WTC11 (cell line): ENCODE data around the gene GARS1. TPM values are rescaled to one million over a fixed set of nuclear protein-coding genes. Genes with fewer than 3 reads are reported as not detected.

Source experiments
- ATAC-seq: fragments of 200-7000 bp; cut with Tn5 transposase; 2 replicates; pipeline ENCODE4 v1.10.0; 2021; ENCODE audit warnings: mild to moderate bottlenecking, moderate library complexity
- CTCF ChIA-PET: fragments of 300-600 bp; sonication (Branson Sonifier 250); formaldehyde crosslinking; loops from one replicate; lab custom pipeline; 2021; ENCODE audit warnings: antibody characterized with exemption; lab: Charles Lee
- POLR2A ChIA-PET: fragments of 350-600 bp; sonication (Branson Sonifier 250); formaldehyde crosslinking; loops from one replicate; lab custom pipeline; 2021; ENCODE audit warnings: antibody characterized with exemption; lab: Charles Lee
- DNase-seq: peaks from one replicate; pipeline ENCODE4 v3.0.0; 2021; ENCODE audit warnings: low spot score
- H3K27ac Mint-ChIP-seq: 2 replicates; pipeline ENCODE4 v1.8.0; 2021; ENCODE audit warnings: mixed read lengths
- H3K27me3 Mint-ChIP-seq: 2 replicates; pipeline ENCODE4 v1.8.0; 2021; ENCODE audit warnings: low read depth, mild to moderate bottlenecking, moderate library complexity, mixed read lengths
- H3K36me3 Mint-ChIP-seq: 2 replicates; pipeline ENCODE4 v1.8.0; 2021; ENCODE audit warnings: mixed read lengths
- H3K4me1 Mint-ChIP-seq: 2 replicates; pipeline ENCODE4 v1.8.0; 2022; ENCODE audit warnings: mixed read lengths
- H3K4me3 Mint-ChIP-seq: 2 replicates; pipeline ENCODE4 v1.8.0; 2021; ENCODE audit warnings: mild to moderate bottlenecking, moderate library complexity, mixed read lengths
- H3K9me3 Mint-ChIP-seq: 2 replicates; pipeline ENCODE4 v1.8.0; 2021; ENCODE audit warnings: mixed read lengths
- CREB1 ChIP-seq: sonication (generic); formaldehyde crosslinking; IDR thresholded peaks from 2 replicates; pipeline ENCODE4 v1.8.0; 2023; ENCODE audit warnings: mild to moderate bottlenecking, missing genetic modification reagents
- ESRRA ChIP-seq: sonication (generic); formaldehyde crosslinking; IDR thresholded peaks from 2 replicates; pipeline ENCODE4 v1.8.1; 2022; ENCODE audit warnings: mild to moderate bottlenecking, missing genetic modification reagents, borderline replicate concordance
- FOXJ3 ChIP-seq: sonication (generic); formaldehyde crosslinking; IDR thresholded peaks from 2 replicates; pipeline ENCODE4 v1.9.0; 2021; ENCODE audit warnings: missing genetic modification reagents, mild to moderate bottlenecking, borderline replicate concordance
- FOXP1 ChIP-seq: sonication (generic); formaldehyde crosslinking; IDR thresholded peaks from 2 replicates; pipeline ENCODE4 v1.8.0; 2022; ENCODE audit warnings: missing genetic modification reagents, mild to moderate bottlenecking, moderate library complexity, borderline replicate concordance
- RELA ChIP-seq: sonication (generic); formaldehyde crosslinking; IDR thresholded peaks from 2 replicates; pipeline ENCODE4 v1.8.1; 2022; ENCODE audit warnings: missing genetic modification reagents, mild to moderate bottlenecking, borderline replicate concordance
- SOX15 ChIP-seq: fragments of 250-450 bp; sonication (Bioruptor Pico); IDR thresholded peaks from 2 replicates; pipeline ENCODE4 v1.9.0; 2021; ENCODE audit warnings: mild to moderate bottlenecking
- SP1 ChIP-seq: sonication (generic); formaldehyde crosslinking; conservative IDR thresholded peaks from 2 replicates; pipeline ENCODE4 v1.8.1; 2022; ENCODE audit warnings: missing genetic modification reagents
- TEAD1 ChIP-seq: sonication (generic); formaldehyde crosslinking; IDR thresholded peaks from 2 replicates; pipeline ENCODE4 v1.8.0; 2022; ENCODE audit warnings: mild to moderate bottlenecking, missing genetic modification reagents
- ZNF121 ChIP-seq: sonication (generic); formaldehyde crosslinking; IDR thresholded peaks from 2 replicates; pipeline ENCODE4 v1.8.0; 2023; ENCODE audit warnings: missing genetic modification reagents
- ZNF317 ChIP-seq: sonication (generic); formaldehyde crosslinking; IDR thresholded peaks from 2 replicates; pipeline ENCODE4 v1.8.1; 2023; ENCODE audit warnings: low read depth, mild to moderate bottlenecking, moderate library complexity, missing genetic modification reagents, borderline replicate concordance
- ZNF416 ChIP-seq: fragments of 250-450 bp; sonication (Bioruptor Pico); IDR thresholded peaks from 2 replicates; pipeline ENCODE4 v1.9.0; 2021; ENCODE audit warnings: mild to moderate bottlenecking, inconsistent platforms
- ZNF423 ChIP-seq: fragments of 250-450 bp; sonication (Bioruptor Pico); IDR thresholded peaks from 2 replicates; pipeline ENCODE4 v2.1.2; 2022; ENCODE audit warnings: mild to moderate bottlenecking, moderate library complexity
- ZNF671 ChIP-seq: fragments of 250-450 bp; sonication (Bioruptor Pico); IDR thresholded peaks from 2 replicates; pipeline ENCODE4 v1.8.0; 2021; ENCODE audit warnings: mild to moderate bottlenecking
- total RNA-seq: library from RNA; stranded (reverse); gene quantifications from 3 replicates; pipeline ENCODE4 v1.2.3, GENCODE V29; 2021
- TF ChIP-seq, protein P1 (sequence below): sonication (generic); formaldehyde crosslinking; IDR thresholded peaks from 2 replicates; pipeline ENCODE4 v1.8.1; 2022; ENCODE audit warnings: low read depth, missing genetic modification reagents, borderline replicate concordance
- TF ChIP-seq, protein P2 (sequence below): sonication (generic); formaldehyde crosslinking; IDR thresholded peaks from 2 replicates; pipeline ENCODE4 v1.8.1; 2022; ENCODE audit warnings: mild to moderate bottlenecking, moderate library complexity, missing genetic modification reagents
- TF ChIP-seq, protein P3 (sequence below): sonication (generic); formaldehyde crosslinking; IDR thresholded peaks from 2 replicates; pipeline ENCODE4 v1.8.0; 2022; ENCODE audit warnings: mild to moderate bottlenecking, missing genetic modification reagents
- TF ChIP-seq, protein P4 (sequence below): sonication (generic); formaldehyde crosslinking; IDR thresholded peaks from 2 replicates; pipeline ENCODE4 v1.8.0; 2023; ENCODE audit warnings: missing genetic modification reagents, mild to moderate bottlenecking, borderline replicate concordance
- TF ChIP-seq, protein P5 (sequence below): sonication (generic); formaldehyde crosslinking; IDR thresholded peaks from 2 replicates; pipeline ENCODE4 v1.8.0; 2022; ENCODE audit warnings: mild to moderate bottlenecking, missing genetic modification reagents
- TF ChIP-seq, protein P6 (sequence below): fragments of 200-600 bp; IDR thresholded peaks from 2 replicates; pipeline ENCODE4 v1.8.0; 2022; ENCODE audit warnings: antibody characterized with exemption

Gene GARS1
- total RNA-seq, 1 experiment from 2014 or later: 236 TPM

DNA sequence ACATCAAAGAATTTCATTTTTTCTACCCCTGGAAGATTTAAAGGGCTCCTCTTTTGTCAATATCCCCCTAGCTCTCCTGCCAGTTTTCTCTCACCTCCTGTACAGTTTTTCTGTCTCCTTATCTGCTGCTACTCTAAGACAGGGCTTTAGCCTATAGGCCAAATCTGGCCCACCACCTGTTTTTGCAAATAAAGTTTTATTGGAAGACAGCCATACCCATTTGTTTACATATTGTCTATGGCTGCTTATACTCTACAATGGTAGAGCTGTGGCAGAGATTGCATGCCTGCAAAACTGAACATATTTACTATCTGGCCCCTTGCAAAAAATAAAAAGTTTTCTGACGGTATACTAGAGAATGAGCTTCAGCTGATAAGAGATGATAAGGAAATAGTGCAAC, 37.4 kb upstream of the GARS1 start:
- ATAC-seq (no peak), DNase-seq (no peak)
- POLR2A ChIA-PET: interaction anchor here (1.0 kb wide), 1 partner anchor 10 kb away, joined by 3 read pairs; no protein-coding TSS in a partner anchor
- Mint-ChIP-seq H3K27ac (no peak overlapping the region), H3K36me3 (no peaks in the 10 kb centered on the region), H3K9me3 (peaks cover 3% of the 10 kb centered on the region; the same call in 1 of the 2 replicates), H3K4me1 (no peaks in the 10 kb centered on the region), H3K27me3 (no peaks in the 10 kb centered on the region), H3K4me3 (no peak overlapping the region)
- CTCF ChIA-PET: interaction anchor here (0.8 to 1.2 kb wide), 3 partner anchors 8 to 281 kb away, joined by 3 to 4 read pairs (median 3); no protein-coding TSS in a partner anchor
- TF ChIP-seq ZNF671 (CRISPR knock-in tag) (no peak), SP1 (no peak)

DNA sequence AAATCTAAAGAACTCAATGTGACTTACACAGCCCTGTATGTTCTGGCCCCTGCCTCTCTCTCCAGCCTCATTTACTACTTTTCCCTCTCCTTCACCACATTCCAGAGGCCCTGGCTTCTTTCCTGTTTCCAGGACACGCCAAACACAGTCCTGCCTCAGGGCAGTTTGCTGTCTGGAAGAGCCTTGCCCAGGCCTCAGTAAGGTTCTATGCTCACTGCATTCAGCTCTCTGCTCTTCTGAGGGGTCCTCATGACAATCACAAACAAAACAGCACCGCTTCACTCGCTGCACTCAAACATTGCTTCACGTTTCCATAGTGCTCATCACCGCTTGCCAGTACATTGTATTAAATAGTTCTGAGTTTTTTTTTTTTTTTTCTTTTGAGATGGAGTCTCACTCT, 35.1 kb upstream of the GARS1 start:
- CTCF ChIA-PET: no interaction called here
- Mint-ChIP-seq H3K27ac (no peak overlapping the region), H3K27me3 (no peaks in the 10 kb centered on the region), H3K4me3 (no peak overlapping the region), H3K4me1 (peaks cover 5% of the 10 kb centered on the region), H3K36me3 (no peaks in the 10 kb centered on the region), H3K9me3 (no peaks in the 10 kb centered on the region)
- ATAC-seq (no peak), DNase-seq (no peak)
- no peak for TF ChIP-seq CREB1
- TF ChIP-seq FOXJ3 (CRISPR knock-in tag): no peak
- TF ChIP-seq TEAD1 (CRISPR knock-in tag): no peak
- TF ChIP-seq, protein P1, sequence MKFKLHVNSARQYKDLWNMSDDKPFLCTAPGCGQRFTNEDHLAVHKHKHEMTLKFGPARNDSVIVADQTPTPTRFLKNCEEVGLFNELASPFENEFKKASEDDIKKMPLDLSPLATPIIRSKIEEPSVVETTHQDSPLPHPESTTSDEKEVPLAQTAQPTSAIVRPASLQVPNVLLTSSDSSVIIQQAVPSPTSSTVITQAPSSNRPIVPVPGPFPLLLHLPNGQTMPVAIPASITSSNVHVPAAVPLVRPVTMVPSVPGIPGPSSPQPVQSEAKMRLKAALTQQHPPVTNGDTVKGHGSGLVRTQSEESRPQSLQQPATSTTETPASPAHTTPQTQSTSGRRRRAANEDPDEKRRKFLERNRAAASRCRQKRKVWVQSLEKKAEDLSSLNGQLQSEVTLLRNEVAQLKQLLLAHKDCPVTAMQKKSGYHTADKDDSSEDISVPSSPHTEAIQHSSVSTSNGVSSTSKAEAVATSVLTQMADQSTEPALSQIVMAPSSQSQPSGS (CRISPR knock-in tag): no peak
- TF ChIP-seq ESRRA: no peak
- TF ChIP-seq, protein P2, sequence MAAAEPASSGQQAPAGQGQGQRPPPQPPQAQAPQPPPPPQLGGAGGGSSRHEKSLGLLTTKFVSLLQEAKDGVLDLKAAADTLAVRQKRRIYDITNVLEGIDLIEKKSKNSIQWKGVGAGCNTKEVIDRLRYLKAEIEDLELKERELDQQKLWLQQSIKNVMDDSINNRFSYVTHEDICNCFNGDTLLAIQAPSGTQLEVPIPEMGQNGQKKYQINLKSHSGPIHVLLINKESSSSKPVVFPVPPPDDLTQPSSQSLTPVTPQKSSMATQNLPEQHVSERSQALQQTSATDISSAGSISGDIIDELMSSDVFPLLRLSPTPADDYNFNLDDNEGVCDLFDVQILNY: no peak
- TF ChIP-seq ZNF121 (CRISPR knock-in tag): no peak
- TF ChIP-seq, protein P3, sequence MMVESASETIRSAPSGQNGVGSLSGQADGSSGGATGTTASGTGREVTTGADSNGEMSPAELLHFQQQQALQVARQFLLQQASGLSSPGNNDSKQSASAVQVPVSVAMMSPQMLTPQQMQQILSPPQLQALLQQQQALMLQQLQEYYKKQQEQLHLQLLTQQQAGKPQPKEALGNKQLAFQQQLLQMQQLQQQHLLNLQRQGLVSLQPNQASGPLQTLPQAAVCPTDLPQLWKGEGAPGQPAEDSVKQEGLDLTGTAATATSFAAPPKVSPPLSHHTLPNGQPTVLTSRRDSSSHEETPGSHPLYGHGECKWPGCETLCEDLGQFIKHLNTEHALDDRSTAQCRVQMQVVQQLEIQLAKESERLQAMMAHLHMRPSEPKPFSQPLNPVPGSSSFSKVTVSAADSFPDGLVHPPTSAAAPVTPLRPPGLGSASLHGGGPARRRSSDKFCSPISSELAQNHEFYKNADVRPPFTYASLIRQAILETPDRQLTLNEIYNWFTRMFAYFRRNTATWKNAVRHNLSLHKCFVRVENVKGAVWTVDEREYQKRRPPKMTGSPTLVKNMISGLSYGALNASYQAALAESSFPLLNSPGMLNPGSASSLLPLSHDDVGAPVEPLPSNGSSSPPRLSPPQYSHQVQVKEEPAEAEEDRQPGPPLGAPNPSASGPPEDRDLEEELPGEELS (CRISPR knock-in tag): no peak
- POLR2A ChIA-PET: no interaction called here

DNA sequence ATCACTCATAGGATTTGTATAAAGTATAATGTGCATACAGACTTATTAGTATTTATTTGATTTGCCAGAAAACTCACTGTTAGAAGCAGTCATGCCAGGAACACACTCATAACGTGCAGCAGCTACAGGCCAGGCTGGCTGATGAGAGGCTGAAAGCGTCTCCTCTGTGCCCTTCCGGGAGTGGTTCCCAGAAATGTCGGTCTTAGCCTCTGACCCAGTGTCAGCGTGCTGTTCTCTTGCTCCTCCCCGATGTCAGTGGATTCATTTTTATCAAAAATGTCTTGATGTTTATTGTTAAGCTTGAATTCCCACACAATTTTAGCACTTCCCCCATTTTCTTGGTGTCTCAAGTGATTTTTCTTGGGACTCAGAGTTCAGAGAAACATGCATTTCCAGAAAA, 33.3 kb upstream of the GARS1 start:
- Mint-ChIP-seq H3K4me3 (no peak overlapping the region), H3K27me3 (no peaks in the 10 kb centered on the region), H3K9me3 (no peaks in the 10 kb centered on the region), H3K4me1 (peaks cover 5% of the 10 kb centered on the region), H3K27ac (no peak overlapping the region), H3K36me3 (no peaks in the 10 kb centered on the region)
- ChIA-PET POLR2A (no interaction called here), CTCF (interaction anchor here (4.1 kb wide), 1 partner anchor 285 kb away, joined by 49 read pairs; no protein-coding TSS in a partner anchor)
- ATAC-seq (no peak), DNase-seq (no peak)
- TF ChIP-seq, protein P4, sequence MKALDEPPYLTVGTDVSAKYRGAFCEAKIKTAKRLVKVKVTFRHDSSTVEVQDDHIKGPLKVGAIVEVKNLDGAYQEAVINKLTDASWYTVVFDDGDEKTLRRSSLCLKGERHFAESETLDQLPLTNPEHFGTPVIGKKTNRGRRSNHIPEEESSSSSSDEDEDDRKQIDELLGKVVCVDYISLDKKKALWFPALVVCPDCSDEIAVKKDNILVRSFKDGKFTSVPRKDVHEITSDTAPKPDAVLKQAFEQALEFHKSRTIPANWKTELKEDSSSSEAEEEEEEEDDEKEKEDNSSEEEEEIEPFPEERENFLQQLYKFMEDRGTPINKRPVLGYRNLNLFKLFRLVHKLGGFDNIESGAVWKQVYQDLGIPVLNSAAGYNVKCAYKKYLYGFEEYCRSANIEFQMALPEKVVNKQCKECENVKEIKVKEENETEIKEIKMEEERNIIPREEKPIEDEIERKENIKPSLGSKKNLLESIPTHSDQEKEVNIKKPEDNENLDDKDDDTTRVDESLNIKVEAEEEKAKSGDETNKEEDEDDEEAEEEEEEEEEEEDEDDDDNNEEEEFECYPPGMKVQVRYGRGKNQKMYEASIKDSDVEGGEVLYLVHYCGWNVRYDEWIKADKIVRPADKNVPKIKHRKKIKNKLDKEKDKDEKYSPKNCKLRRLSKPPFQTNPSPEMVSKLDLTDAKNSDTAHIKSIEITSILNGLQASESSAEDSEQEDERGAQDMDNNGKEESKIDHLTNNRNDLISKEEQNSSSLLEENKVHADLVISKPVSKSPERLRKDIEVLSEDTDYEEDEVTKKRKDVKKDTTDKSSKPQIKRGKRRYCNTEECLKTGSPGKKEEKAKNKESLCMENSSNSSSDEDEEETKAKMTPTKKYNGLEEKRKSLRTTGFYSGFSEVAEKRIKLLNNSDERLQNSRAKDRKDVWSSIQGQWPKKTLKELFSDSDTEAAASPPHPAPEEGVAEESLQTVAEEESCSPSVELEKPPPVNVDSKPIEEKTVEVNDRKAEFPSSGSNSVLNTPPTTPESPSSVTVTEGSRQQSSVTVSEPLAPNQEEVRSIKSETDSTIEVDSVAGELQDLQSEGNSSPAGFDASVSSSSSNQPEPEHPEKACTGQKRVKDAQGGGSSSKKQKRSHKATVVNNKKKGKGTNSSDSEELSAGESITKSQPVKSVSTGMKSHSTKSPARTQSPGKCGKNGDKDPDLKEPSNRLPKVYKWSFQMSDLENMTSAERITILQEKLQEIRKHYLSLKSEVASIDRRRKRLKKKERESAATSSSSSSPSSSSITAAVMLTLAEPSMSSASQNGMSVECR (CRISPR knock-in tag): no peak
- no peak for TF ChIP-seq ZNF416 (CRISPR knock-in tag)
- TF ChIP-seq, protein P5, sequence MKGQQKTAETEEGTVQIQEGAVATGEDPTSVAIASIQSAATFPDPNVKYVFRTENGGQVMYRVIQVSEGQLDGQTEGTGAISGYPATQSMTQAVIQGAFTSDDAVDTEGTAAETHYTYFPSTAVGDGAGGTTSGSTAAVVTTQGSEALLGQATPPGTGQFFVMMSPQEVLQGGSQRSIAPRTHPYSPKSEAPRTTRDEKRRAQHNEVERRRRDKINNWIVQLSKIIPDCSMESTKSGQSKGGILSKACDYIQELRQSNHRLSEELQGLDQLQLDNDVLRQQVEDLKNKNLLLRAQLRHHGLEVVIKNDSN: no peak
- TF ChIP-seq, protein P6, sequence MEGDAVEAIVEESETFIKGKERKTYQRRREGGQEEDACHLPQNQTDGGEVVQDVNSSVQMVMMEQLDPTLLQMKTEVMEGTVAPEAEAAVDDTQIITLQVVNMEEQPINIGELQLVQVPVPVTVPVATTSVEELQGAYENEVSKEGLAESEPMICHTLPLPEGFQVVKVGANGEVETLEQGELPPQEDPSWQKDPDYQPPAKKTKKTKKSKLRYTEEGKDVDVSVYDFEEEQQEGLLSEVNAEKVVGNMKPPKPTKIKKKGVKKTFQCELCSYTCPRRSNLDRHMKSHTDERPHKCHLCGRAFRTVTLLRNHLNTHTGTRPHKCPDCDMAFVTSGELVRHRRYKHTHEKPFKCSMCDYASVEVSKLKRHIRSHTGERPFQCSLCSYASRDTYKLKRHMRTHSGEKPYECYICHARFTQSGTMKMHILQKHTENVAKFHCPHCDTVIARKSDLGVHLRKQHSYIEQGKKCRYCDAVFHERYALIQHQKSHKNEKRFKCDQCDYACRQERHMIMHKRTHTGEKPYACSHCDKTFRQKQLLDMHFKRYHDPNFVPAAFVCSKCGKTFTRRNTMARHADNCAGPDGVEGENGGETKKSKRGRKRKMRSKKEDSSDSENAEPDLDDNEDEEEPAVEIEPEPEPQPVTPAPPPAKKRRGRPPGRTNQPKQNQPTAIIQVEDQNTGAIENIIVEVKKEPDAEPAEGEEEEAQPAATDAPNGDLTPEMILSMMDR: no peak
- TF ChIP-seq ZNF317: no peak
- no peak for TF ChIP-seq ZNF423 (CRISPR knock-in tag)
- no peak for TF ChIP-seq FOXP1 (CRISPR knock-in tag)
- no peak for TF ChIP-seq SOX15 (CRISPR knock-in tag)
- no peak for TF ChIP-seq ESRRA
- no peak for TF ChIP-seq RELA (CRISPR knock-in tag)
